NCI-H748 (cell line): ENCODE data around the gene JUNB.
"Not testable (repeated sequence)": the region's sequence is repeated elsewhere in the genome, so short reads cannot be mapped to it uniquely, and the experiment has no call there.

ENCODE experiments used
- DNase-seq: peaks from one replicate; lab custom pipeline; 2025; ENCODE audit not compliant: unreplicated experiment; lab: John Stamatoyannopoulos, UW

JUNB gene

DNA sequence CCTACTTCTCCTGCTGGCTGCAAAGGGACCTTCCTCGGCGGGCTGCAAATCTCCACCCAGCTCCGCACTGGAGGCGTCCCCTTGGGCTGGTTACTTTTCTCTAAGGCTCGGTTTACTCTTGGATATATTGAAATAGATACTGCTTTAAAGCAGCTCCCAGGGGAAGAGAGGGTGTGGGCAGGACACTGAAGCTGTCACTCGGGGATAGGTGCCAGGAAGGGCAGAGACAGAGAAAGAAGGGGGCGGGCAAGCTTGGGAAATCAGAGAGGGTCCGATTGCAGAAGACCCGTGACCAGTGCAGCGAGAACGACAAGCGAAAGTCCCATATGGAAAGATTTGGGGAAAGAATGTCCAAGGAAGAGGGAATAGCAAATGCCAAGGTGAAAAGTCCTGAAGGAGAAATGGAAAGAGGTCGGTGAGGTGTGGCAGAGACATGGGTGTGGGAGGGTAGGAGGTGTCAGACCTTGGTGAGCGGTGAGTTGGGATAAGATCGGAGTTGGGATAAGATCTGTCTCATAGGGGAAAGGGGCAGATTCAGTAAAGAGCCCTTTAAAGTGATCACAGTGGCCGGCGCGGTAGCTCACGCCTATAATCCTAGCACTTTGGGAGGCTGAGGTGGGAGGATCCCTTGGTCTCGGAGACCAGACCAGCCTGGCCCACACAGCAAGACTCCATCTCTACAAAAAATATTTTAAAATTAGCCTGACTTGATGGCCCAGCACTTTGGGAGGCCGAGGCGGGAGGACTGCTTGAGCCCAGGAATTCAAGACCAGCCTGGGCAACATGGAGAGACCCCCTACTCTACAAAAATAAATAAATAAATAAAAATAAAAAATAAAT lies 11.2 kb downstream of the JUNB start:
- DNase-seq = no peak

DNA sequence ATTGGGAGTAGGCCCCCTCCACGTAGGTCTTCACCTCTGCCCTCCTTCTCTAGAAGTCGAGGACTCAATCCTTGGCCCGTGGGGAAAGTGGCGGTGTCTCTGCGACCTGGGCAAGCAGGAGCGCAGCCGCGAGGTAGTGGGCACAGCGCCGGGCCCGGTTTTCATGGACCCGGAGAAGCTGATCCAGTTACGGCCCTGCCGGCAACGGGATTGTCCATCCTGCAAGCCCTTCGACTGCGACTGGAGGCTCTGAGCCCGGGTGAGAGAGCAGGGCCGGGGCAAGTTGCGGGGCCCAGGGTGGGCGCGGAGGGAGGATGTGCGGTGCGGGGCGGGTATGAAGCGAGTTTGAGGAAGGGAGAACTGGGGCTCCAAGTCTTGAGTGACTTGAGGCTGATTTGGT lies 12.8 kb downstream of the JUNB start:
- DNase-seq = no peak

GRCh38 chr19:12806242-12807081 lies 15.2 kb downstream of the JUNB start, which contains the start of gene RNASEH2A:
Gene RNASEH2A, plus strand, starts transcription at chr19:12806584. Its CDS starts 90 bp downstream, at chr19:12806674.
- DNase-seq = peak; percentile 92

- DNase-seq = no peak
Observed at GRCh38 chr19:12815088-12815487, 23.8 kb downstream of the JUNB start.

DNA sequence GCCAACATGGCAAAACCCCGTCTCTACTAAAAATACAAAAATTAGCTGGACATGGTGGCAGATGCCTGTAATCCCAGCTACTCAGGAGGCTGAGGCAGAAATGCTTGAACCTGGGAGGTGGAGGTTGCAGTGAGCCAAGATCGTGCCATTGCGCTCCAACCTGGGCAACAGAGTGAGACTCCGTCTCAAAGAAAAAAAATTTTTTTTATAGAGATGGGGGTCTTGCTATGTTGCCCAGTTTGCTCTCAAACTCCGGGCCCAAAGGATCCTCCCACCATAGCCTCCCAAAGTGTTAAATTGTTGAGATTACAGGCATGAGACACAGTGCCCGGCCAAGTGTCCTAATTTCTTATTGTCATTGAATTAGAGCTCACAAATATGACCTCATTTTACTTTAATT lies 25.9 kb downstream of the JUNB start:
- DNase-seq = not testable (repeated sequence)

GRCh38 chr19:12817810-12818209 lies 26.5 kb downstream of the JUNB start:
- DNase-seq = not testable (repeated sequence)

- DNase-seq = no peak
Observed at GRCh38 chr19:12821761-12822160, 30.5 kb downstream of the JUNB start.

GRCh38 chr19:12825254-12826131 lies 34.2 kb downstream of the JUNB start:
- DNase-seq = peak; percentile 42

GRCh38 chr19:12828494-12828893 lies 37.2 kb downstream of the JUNB start:
- peak; percentile 59 for DNase-seq

- DNase-seq = no peak
Observed at GRCh38 chr19:12833418-12833737, 42.1 kb downstream of the JUNB start.

GRCh38 chr19:12833738-12834565 lies 42.7 kb downstream of the JUNB start:
- DNase-seq = peak; percentile 69

- peak; percentile 51 for DNase-seq
Observed at GRCh38 chr19:12834566-12834943, 43.3 kb downstream of the JUNB start, which contains the start of gene RTBDN. Gene RTBDN, minus strand, starts transcription at chr19:12834579. Its CDS starts 4,600 bp downstream, at chr19:12829979.

DNA sequence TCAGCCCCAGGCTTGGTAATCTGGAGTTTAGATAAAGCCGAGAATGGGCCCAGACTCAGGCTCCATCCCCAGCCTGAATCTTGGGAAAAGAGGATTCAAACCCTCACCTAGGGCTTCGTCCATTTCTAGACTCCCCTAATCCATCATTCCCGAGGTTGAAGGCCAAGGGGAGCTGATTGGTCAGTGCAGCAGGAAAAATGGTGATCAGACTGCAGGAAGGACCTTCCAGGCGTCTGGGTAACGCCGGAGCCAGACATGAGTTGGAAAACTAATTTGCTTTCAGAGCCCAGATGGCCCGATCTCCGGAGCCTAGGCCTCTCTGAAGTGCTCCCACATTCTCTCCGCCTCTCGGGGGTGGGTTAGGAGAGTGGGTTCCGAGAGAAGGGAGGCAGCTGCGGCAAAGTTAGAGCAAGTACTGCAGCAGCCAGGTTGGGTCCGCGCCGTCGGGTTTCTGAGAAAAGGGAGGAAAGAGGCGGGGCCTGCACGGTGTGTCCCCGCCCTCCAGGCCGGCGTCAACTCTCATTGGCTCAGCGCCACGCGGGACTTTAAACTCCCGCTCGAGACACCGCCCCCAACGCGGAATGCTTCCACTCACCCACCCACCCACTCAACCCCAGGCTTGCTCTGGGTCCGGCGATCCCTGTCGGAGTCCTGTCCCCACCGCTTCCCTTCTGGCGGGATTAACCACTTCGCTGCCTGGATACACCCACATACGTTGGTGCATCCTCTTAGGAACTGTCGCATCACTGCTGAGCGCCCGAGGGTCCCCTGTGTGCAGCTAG lies 43.9 kb downstream of the JUNB start:
- peak; percentile 72 for DNase-seq

- no peak for DNase-seq
Observed at GRCh38 chr19:12836529-12836863, 45.2 kb downstream of the JUNB start.

GRCh38 chr19:12837225-12837624 lies 45.9 kb downstream of the JUNB start:
- DNase-seq = no peak

DNA sequence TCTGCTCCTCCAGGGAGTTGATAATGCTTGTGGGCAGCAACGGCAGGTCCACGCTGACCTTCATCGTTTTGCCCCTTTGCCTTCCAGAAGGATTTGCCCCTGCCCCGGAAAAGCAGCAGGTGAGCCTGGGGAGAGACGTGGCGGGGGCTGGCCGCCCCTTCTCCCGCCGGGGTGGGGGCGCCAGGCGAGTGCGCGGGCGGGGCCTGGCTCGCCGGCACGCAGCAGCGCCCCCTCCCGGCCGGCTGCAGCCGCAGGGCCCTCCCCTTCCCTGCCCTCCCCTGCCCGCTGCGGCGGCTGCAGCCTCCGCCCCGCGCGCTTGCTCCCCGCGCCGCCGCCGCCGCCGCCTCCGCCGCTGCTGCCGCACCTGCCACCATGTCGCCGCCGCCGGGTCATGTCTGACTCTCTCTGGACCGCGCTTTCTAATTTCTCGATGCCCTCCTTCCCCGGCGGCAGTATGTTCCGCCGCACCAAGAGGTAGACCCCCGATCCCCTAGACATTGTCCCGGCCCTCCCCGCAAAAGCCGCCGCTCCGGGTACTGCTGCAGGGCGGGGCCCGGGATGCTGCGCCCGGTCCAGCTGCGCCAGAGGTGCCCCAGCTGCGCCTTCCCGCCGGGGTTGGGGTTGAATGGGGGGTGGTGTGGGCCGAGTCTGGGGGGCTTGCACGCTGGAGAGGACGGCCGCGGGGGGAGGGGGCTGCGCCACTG lies 47.0 kb downstream of the JUNB start, which contains the start of gene MAST1:
Gene MAST1 (plus strand): TSS at position 334 of the 704 bp plus-strand sequence. CDS start 58 bp downstream, at position 392.
- peak; percentile 66 for DNase-seq

DNA sequence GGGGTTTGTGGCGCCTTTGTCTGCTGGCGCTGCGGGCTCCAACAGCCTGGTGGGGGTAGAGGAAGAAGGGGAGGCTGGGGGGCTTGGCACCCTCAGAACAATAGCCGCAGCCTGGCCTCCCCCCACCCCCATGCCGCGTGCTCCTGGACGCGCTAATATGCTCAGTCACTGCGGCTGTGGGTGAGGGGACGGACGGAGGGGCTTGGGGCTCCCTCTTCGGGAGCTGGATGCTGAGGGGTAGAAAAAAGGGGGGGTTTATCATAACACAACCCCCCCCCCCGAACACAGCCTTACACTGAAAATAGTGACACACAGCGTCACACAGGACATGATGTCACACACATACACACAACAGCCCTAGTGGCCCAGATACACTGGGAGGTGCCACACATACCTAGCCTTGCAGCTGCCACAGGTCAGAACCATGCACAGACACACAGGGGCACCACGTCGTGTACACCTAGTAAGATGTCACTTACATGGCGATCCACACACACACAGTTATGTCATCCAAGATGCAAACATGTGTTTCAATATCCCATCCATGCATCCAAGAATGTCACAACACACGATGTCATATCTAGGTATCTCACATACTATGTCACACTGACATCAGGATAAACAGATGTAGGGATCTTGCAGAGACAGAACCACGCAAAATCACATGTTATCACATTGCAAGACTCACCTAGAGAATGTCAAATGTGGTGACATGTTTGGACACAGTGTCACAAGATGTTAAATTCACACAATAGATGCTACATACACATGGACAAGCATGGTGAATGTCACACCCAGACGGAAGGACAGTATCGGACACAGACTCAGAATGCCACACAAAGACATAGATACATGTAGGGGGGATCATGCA lies 47.8 kb downstream of the JUNB start:
- DNase-seq = peak; percentile 41
